Astrocyte of the cerebellum (primary cell): ENCODE results near the gene CANT1.
"Not testable (repeated sequence)": the region's sequence is repeated elsewhere in the genome, so short reads cannot be mapped to it uniquely, and the experiment has no call there.

ENCODE experiments used
- DNase-seq: peaks from one replicate; pipeline ENCODE4 v3.0.0-alpha.2; 2011; ENCODE audit warnings: low read depth
- H3K4me3 ChIP-seq: 2 replicates; pipeline ENCODE4 v1.5.1; 2011; ENCODE audit warnings: mild to moderate bottlenecking, low read depth, low read length, moderate library complexity
- CTCF ChIP-seq: IDR thresholded peaks from 2 replicates; pipeline ENCODE4 v1.5.1; 2012; ENCODE audit warnings: low read length, low read depth, moderate library complexity, mild to moderate bottlenecking; ENCODE audit errors: missing control alignments
- in situ Hi-C: cut with HindIII; loops from 2 replicates; pipeline ENCODE4 v1.10.0; 2017; ENCODE audit warnings: low sequenced_read_pairs

Gene CANT1

DNA sequence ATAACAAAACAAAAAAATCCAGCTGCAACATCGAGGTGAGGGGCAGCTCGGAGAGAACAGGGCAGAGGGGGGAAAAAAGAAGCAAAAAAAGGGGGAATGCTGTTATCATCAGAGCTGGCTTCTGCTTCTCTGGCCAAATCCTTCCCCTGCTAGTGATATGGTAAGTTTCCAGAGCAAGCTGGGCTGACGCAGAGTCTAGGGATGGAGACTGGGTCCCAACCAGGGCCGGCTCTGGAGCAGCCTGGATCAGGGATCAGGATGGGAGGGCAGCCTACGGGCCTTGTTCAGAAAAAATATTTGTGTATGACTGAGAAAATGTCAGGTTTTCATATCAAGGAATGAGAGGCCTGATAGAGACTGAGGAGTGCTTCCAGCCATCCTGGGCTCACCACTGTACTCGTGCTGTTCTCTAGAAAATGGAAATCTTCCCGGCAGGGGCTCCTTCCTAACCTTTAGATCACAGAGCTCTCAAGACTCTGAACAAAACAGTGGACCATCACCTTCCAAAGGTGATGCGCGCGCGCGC lies 13.7 kb upstream of the CANT1 start:
- DNase-seq = no peak
- H3K4me3 ChIP-seq = no peak overlapping the region
- in situ Hi-C loops = no loop called here
- TF ChIP-seq CTCF = no peak

DNA sequence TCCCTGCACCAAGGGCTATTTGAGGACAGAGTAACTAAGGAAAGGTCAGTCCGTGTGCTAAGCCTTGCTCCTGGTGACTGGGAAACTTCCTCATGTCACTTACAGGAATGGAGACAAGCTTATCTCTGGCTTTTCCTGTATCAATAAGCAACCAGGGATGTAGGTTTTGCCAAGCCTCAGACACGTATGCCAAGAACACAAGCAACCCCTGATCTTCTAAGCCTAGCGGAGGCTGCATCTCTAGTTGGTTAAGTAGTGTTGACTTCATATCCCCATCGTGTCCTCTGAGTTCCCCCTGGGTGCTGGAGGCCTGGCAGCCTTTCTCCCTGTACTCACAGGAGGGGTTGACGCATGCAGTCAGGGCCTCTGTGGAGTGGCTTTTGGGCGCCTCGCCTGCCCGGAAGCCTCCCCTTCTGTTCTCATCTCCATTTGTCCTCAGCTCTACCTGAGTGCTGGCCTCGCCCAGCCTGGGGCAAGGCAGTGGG lies 13.0 kb upstream of the CANT1 start:
- no peak for DNase-seq
- no peak for TF ChIP-seq CTCF
- in situ Hi-C loops = no loop called here
- no peak overlapping the region for H3K4me3 ChIP-seq

DNA sequence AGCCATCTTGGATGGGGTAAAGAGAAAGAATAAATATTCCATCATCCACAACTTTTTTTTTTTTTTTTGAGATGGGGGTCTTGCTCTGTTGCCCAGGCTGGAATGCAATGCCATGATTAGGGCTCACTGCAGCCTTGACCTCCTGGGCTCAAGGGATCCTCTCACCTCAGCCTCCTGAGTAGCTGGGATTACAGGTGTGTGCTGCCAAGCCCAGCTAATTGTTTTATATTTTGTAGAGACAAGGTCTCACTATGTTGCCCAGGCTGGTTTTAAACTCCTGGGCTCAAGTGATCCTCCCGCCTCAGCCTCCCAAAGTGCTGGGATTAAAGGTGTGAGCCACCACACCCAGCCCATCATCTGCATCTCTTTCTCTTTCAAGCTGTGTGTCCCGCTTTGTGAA lies 12.4 kb upstream of the CANT1 start:
- in situ Hi-C loops = not testable (repeated sequence)

DNA sequence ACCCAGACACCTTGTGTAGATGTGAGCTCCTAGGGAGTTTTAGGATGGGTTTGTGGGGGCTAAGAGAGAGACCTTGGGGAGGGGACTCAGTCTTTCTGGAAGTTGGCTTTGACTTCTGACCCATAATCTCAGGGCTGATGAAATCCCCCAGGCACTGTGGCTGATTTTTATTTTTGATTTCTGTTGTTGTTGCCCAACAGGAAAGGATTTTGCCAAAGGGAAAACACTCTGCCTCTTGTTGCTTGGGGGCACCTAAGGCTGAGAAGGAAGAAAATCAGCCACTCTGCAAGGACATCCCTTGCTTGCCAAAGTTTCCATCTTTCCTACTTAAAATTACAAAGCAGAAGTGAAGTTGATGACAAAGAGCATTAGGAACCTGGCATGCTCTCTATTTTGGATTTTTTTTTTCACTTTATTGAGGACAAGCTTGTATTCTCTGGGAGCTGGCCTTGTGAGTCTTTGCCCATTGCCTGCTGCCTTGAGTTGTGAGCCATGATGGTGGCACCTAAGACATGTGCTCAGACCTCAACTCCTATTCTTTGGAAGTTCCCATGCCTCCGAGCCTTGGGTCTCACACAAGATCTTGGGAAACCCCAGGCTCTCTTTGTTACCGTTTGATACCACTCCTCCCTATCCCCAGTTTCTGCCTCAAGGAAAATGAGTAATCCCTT lies 11.2 kb upstream of the CANT1 start:
- no peak for TF ChIP-seq CTCF
- in situ Hi-C loops = no loop called here
- no peak overlapping the region for H3K4me3 ChIP-seq
- DNase-seq = no peak

More for the DNA sequence above, 12.4 kb upstream of the CANT1 start:
- not testable (repeated sequence) for DNase-seq, H3K4me3 ChIP-seq

DNA sequence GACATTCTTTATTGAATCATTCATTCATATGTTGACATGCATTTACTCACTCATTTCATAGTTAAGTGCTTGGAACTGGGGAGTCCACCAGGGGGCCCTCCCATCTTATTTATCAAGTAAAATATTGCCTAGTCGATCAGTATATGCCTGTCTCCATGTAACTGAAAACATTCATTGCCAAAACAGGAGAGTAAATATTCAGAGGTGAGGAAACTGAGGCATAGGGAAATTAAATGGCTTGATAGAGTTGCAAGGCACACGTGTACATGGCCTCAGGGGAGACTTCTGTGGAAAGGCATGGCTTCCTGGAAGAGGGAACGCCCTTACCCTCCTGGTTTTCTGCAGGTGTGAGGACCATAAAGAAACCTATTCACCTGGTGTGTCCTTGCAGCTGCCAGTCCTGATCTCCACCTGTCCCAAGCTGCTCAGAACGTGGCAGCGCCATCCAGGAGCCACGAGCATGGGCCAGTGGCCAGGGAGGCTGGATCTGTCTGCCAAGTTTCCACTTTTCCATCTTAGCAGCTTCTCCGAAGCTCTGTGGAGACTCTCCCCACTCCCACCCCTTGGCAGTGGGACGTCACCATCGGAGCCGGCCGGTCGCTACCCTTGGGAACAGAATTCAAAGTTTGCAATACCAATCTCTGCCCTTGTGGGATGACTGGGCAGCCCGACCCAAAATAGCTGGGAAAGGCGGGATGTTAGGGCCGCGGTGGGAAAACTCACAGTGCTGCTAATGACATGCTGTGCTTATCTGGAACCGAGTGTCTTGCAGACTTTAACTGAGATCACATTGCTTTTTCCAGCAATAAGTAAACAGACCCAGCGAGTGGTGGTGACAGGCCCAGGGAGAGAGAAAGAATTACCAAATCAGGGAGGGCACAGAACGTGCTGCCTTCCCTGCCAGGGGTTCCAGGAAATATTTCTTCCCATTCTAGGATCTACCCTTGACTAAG lies 10.3 kb upstream of the CANT1 start:
- in situ Hi-C loops = no loop called here
- peak; percentile 55 for DNase-seq
- peak; percentile 75 for TF ChIP-seq CTCF
- no peak overlapping the region for H3K4me3 ChIP-seq

GRCh38 chr17:79019261-79019631 lies 9.7 kb upstream of the CANT1 start:
- in situ Hi-C loops = no loop called here
- TF ChIP-seq CTCF = no peak
- no peak overlapping the region for H3K4me3 ChIP-seq
- no peak for DNase-seq

- H3K4me3 ChIP-seq = no peak overlapping the region
- TF ChIP-seq CTCF = no peak
- DNase-seq = no peak
- in situ Hi-C loops = no loop called here
These were observed 8.8 kb upstream of the CANT1 start for GRCh38 chr17:79018370-79018695.
